Endothelial cell of hepatic sinusoid (primary cell): ENCODE data around the gene TSFM.

Source experiments
- in situ Hi-C: cut with HindIII; loops from 2 replicates; pipeline ENCODE4 v1.10.0; 2017; ENCODE audit warnings: low sequenced_read_pairs

The TSFM gene

DNA sequence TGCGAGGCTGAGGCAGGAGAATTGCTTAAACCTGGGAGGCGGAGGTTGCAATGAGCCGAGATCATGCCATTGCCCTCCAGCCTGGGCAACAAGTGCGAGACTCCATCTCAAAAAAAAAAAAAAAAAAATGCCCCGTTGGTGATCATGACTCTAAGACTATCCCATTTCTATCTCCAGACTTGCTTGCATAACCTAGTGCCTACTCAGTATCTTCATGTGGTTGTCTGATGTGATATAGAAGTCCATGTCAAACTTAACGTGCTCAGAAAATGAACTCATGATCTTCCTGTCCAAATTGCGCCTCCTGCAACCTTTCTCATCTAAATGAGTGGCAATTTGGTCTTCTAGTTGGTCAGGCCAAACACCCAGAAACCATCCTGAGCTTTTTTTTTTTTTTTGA is 4.7 kb upstream of the TSFM start:
- in situ Hi-C loops, result no loop called here

GRCh38 chr12:57779736-57780135 is 2.9 kb upstream of the TSFM start:
- in situ Hi-C loops, result no loop called here

DNA sequence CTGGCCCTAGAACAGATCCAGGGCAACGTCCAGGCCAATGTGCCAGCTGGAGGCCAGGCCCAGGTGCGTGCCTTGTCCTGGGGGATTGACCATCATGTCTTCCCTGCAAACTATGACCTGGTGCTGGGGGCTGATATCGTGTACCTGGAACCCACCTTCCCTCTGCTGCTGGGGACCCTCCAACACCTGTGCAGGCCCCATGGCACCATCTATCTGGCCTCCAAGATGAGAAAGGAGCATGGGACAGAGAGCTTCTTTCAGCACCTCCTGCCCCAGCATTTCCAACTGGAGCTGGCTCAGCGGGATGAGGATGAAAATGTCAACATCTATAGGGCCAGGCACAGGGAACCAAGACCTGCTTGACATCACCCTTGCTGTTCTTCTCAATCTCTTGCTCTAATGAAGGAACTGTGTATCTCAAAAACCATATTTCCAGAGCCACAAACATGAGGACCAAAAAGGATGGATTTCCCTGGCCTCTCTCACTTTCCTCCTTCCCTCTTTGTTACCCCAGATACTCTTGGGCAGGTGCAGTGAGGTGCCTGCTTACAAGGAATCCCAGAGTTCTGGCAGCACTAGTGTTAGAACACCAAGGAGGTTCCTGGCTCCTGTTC is 2.2 kb upstream of the TSFM start:
- in situ Hi-C loops, result no loop called here

DNA sequence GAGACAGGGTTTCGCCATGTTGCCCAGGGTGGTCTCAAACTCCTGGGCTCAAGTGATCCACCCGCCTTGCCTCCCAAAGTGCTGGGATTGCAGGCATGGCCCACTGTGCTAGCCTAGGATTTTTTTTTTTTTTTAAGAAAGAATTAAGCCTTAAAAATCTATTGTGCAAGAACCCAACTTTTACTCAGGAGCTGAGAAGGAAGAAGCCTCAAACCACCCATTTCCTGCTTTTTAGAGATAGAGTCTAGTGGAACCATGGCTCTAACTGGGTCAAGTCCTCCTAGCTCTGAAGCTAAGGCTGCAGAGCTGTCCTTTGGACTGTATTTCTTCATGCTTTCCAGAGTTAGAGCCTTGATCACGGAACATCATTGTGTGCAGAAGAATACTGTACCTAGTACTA is 1.3 kb upstream of the TSFM start:
- in situ Hi-C loops, result no loop called here

- in situ Hi-C loops, result no loop called here
Measured at GRCh38 chr12:57781801-57782200, 786 bp upstream of the TSFM start.

DNA sequence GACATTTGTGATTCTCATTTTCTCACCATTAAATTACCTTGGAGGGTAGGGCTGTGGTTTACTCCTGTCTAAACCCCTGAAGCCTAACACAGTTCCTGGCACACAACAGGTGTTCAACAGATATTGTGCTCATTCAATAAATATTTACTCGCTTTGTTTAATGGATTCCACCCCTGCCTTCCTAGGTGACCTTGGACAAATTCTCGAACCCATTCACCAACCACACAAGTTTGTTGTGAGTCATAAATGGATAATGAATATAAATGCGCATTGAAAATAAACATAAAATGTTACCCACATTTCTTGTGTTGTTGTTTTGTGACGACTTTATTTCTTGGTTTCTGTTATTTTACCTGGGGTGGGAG is 362 bp upstream of the TSFM start:
- in situ Hi-C loops, result no loop called here

- in situ Hi-C loops, result no loop called here
Measured at GRCh38 chr12:57783466-57783801, 847 bp downstream of the TSFM start.

GRCh38 chr12:57783861-57784260 is 1.3 kb downstream of the TSFM start:
- in situ Hi-C loops, result no loop called here

DNA sequence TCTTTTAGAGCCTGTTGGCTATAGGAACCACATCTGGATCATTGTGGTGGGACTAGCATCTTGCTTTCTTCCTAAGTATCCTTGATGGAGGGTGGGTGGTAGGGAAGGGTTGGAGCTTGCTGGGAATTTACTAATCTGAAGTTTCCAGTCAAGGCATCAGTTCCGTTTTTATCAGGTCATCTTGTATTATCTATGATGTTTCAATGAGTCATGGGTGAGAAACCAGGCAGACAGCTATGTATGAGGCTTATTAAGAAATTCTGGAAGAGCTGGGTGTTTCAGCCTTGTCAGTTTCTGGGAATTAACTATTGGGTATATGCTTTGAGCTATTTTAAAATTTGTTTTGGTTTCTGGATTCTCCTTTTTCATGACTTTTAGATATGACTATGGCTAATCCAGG is 11.3 kb downstream of the TSFM start:
- in situ Hi-C loops, result no loop called here

DNA sequence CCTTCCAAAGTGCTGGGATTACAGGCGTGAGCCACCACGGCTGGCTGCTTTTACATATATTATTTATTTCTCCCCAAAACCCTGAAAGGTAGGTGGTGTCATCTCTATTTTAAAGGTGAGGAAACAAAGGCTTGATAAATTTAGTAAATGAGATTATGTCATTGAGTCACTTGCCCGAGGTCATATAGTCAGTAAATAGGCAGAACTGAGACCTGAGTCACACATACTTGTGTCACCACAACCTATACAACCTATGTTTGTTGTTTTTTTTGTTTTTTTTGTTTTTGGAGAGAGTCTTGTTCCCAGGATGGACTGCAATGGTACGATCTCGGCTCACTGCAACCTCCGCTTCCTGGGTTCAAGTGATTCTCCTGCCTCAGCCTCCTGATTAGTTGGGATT is 12.8 kb downstream of the TSFM start:
- in situ Hi-C loops, result no loop called here

DNA sequence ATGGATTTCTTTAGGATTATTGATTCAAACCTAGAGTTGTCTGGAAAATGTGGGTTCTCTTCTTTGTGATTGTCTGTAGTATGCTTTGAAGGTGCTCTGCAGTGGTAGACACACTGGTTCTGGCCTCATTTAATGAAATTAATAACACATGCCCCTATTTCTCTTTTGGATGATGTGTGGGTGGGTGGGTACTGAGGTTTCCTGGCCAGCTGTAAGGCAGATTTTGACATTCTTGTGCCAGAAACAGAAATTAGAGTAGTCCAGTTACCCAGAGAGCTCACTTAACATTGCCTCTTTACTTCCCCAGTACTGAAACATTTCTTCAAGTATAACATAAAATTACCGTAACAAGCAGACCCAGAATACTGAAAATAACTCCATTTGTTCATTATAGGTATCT is 14.4 kb downstream of the TSFM start:
- in situ Hi-C loops, result no loop called here

- in situ Hi-C loops, result no loop called here
Measured at GRCh38 chr12:57797933-57798332, 15.3 kb downstream of the TSFM start.

DNA sequence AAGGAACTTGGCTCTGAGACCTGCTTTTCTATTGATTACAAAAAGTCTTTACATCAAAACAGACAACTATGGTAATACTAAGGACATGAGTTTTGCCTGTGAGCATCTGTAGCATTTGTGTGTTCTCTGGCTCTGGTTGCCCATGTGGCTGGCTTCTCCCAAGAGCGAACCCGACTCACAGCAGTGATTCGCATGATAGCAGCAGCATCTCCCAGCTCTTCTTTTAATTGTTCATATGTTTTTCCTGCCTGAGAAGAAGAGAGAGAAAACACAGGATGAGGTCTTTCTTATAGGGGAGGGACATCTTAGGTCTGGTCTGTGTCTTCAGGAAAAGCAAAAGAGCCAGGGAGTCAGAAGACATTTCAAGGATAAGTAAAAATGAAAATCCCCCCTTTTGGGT is 18.4 kb downstream of the TSFM start:
- in situ Hi-C loops, result no loop called here

DNA sequence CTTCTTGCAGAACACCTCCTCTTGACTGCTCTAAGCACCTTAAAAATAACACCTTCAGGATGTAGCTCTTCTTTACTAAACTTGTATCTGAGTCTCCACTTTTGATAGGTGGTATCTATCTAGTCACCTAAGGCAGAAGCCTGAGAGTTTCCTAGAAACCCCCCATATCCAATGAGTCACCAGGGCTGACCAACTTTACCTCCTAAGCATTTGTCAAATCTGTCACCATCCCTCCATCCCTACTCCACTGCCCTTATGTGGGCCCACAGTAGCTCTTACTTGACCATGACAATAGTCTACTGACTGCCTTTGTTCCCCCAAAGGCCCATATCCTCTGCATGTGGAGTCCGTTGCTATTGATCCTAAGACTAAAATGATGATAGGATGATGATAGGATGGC is 20.0 kb downstream of the TSFM start:
- in situ Hi-C loops, result no loop called here

GRCh38 chr12:57803319-57803893 is 20.8 kb downstream of the TSFM start:
- in situ Hi-C loops, result no loop called here

- in situ Hi-C loops, result no loop called here
Measured at GRCh38 chr12:57806677-57807076, 24.1 kb downstream of the TSFM start.

DNA sequence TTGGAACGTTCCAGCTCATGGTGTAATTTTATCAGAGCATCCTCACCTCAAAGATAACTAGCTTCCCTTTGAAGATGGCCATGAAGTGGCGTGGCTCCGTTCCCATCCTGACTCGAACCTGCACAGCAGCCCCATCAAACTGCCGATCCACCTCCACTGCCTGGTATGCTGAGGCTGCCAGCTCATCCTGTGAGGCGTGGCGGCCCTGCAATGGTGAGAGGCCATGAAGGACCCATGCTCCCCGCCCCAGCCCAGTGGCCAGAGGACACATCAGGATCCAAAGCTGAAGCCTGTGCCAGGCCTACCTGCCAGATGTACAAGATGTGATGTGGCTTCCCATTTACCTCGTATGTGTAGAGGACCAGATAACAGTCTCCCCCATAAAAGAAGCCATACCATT is 24.7 kb downstream of the TSFM start:
- in situ Hi-C loops, result no loop called here

DNA sequence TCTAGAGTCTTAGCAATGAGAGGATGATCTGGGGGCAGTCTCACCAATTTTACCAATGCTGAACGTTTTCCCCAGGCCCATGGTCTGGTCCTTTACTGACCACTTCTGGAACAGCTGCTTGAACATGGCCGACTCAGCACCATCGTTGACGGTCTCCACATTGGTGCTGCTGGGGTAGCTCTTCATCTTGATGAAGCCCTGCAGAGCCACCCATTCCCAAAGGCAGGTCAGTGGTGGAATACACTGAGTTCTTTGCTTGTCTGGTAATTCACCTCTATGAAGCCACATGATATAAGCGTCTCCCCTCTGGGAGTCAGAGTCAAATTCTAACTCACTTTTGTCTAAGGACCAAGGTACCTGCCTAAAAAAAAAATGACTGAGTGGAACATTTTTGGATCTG is 25.8 kb downstream of the TSFM start:
- in situ Hi-C loops, result no loop called here

- in situ Hi-C loops, result no loop called here
Measured at GRCh38 chr12:57809425-57809824, 26.8 kb downstream of the TSFM start.

DNA sequence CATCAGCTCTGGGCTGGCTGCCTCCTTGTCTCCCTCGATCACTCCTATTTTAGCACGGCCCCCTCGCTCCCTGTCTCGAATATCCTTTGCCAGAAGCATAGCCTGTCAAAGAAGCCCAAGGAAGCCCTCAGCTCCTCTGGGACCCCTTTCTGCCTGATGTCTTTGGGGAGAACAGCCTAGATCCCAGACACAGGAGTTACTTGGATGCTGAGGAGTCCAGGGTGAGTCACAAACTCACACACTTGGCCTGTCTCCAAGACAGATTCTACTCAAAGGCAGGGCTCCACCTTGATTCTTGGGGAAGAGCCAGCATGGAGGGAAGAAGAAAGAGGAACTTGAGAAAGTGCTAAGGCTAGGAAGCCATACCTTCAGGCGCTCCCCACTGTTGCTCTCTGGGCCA is 27.9 kb downstream of the TSFM start:
- in situ Hi-C loops, result no loop called here

- in situ Hi-C loops, result no loop called here
Measured at GRCh38 chr12:57811028-57811755, 28.6 kb downstream of the TSFM start.

- in situ Hi-C loops, result no loop called here
Measured at GRCh38 chr12:57813111-57813970, 30.8 kb downstream of the TSFM start.
